AG04450 (cell line): ENCODE data around the gene HNRNPA1. TPM values are rescaled to one million over a fixed set of nuclear protein-coding genes. Genes with fewer than 3 reads are reported as not detected.
"Not testable (repeated sequence)": the region's sequence is repeated elsewhere in the genome, so short reads cannot be mapped to it uniquely, and the experiment has no call there.

ENCODE experiments used
- CTCF ChIA-PET: fragments of 300-600, 350-600 bp; formaldehyde crosslinking; extraction: SDS; loops from one replicate; lab custom pipeline; 2022; ENCODE audit warnings: antibody characterized with exemption, inconsistent platforms; lab: Charles Lee
- POLR2A ChIA-PET: fragments of 350-600 bp; formaldehyde crosslinking; extraction: SDS; loops from one replicate; lab custom pipeline; 2021; ENCODE audit warnings: antibody characterized with exemption, inconsistent platforms; lab: Yijun Ruan, JAX
- DNase-seq: peaks from one replicate; pipeline ENCODE4 v3.0.0-alpha.2; 2011; ENCODE audit warnings: low read depth, low spot score
- H3K27ac ChIP-seq: one replicate; pipeline ENCODE4 v1.5.1; 2012; ENCODE audit warnings: low read depth, low read length, control low read depth
- H3K27me3 ChIP-seq: one replicate; pipeline ENCODE4 v1.6.0; 2012; ENCODE audit warnings: low read length; ENCODE audit not compliant: control insufficient read depth, insufficient read depth
- H3K4me3 ChIP-seq: 2 replicates; pipeline ENCODE4 v1.5.1; 2011; ENCODE audit warnings: mild to moderate bottlenecking, low read depth, low read length, control low read depth
- H3K9me3 ChIP-seq: 2 replicates; pipeline ENCODE4 v1.5.1; 2012; ENCODE audit warnings: low read length; ENCODE audit not compliant: control insufficient read depth, insufficient read depth
- polyA plus RNA-seq: library from polyadenylated mRNA; depleted of rRNA; stranded (reverse); fragments of >200 nt; gene quantifications from 2 replicates; pipeline ENCODE4 v1.2.3, GENCODE V29; 2011
- TF ChIP-seq, protein P1 (sequence below): IDR thresholded peaks from 2 replicates; pipeline ENCODE4 v1.5.1; 2011; ENCODE audit warnings: low read depth, low read length, control low read depth, inconsistent platforms

Gene HNRNPA1
- polyA plus RNA-seq, 1 experiment, result 845 TPM

DNA sequence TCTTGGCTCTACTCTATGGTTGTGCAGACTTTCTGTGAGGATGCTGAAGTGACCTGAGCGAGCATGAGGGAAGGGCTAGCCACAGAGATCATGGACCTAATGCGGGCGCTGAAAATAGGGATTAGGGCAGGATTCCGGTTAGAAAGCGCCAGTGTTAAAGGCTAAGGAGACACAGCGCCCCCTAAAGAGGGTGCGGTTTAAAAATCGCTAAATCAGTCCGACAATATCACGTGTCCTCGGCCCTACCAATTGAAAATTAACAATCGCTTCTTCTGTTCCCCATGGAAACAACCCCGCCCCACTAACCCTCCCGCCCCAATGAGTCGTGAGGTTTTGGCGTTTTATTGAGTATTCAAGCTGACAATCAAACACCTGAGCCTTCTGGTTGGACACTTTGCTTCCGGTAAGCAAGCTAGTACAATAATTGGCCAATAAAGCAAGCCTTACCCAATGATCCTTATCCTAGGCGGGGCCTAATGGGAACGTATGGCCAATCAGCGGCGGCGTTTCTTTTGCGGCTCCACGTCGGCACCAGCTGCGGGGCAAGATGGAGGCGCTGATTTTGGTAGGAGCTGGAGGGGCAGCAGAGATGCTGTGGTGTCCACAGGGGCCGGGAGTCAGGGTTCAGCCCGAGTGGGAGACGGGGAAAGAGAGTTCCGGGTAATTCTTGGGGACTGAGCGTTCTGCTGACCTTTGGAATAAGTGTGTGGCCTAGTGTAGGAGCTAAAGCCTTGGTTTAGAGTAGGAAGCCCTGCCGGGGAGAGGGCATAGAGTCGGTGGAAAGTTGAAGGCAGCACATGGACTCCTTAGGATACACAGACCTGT lies 44.3 kb downstream of the HNRNPA1 start, which contains the start of gene COPZ1:
Gene COPZ1, plus strand, starts transcription at position 515 of the 825 bp plus-strand sequence. Its CDS starts 33 bp downstream, at position 548.
- POLR2A ChIA-PET, result interaction anchor here (0.6 to 1.3 kb wide), 10 partner anchors 10 to 103 kb away, joined by 3 to 17 read pairs (median 4); partner anchors contain the start of genes CBX5 and HNRNPA1
- CTCF ChIA-PET, result interaction anchor here (0.6 to 5.8 kb wide), 72 partner anchors 10 to 1787 kb away, joined by 3 to 122 read pairs (median 5); partner anchors contain the start of genes CBX5, HNRNPA1 and NFE2
- TF ChIP-seq, protein P1, sequence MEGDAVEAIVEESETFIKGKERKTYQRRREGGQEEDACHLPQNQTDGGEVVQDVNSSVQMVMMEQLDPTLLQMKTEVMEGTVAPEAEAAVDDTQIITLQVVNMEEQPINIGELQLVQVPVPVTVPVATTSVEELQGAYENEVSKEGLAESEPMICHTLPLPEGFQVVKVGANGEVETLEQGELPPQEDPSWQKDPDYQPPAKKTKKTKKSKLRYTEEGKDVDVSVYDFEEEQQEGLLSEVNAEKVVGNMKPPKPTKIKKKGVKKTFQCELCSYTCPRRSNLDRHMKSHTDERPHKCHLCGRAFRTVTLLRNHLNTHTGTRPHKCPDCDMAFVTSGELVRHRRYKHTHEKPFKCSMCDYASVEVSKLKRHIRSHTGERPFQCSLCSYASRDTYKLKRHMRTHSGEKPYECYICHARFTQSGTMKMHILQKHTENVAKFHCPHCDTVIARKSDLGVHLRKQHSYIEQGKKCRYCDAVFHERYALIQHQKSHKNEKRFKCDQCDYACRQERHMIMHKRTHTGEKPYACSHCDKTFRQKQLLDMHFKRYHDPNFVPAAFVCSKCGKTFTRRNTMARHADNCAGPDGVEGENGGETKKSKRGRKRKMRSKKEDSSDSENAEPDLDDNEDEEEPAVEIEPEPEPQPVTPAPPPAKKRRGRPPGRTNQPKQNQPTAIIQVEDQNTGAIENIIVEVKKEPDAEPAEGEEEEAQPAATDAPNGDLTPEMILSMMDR, result peak; percentile 83
- no peaks in the 10 kb centered on the region for H3K27me3 ChIP-seq
- no peaks in the 10 kb centered on the region; the same call in 1 of the 2 replicates for H3K9me3 ChIP-seq
- DNase-seq, result peak; percentile 99
- H3K27ac ChIP-seq, result peak within 1 kb of the TSS; percentile 88
- H3K4me3 ChIP-seq, result peak within 1 kb of the TSS; percentile 75

DNA sequence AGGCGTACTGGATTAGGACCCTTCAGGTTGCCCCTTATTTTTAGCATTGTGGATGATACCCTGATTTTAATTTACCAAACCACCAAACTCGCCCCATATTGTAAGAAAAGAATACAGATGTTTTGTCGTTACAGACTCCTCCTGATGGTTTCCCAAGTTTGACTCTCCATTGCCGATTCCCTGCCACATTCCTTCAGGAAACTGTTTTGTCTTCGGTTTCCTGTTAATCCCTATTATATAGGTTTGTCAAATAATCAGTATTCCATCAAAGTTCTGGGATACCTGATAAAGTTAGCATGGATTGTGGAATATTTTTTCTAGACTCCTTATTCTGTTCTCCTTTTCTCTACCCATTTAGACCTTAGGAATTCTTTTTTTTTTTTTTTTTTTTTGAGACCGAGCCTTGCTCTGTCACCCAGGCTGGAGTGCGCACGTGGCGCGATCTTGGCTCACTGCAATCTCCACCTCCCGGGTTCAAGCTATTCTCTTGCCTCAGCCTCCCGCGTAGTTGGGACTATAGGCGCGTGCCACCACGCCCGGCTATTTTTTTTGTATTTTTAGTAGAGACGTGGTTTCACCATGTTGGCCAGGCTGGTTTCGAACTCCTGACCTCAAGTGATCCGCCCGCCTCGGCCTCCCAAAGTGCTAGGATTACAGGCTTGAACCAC lies 45.0 kb downstream of the HNRNPA1 start:
- H3K27ac ChIP-seq, result peak overlapping the region; percentile 88
- H3K4me3 ChIP-seq, result peak overlapping the region; percentile 75
- POLR2A ChIA-PET, result interaction anchor here (0.6 to 1.3 kb wide), 10 partner anchors 9 to 66 kb away, joined by 3 to 17 read pairs (median 4); partner anchors contain the start of genes CBX5 and HNRNPA1
- DNase-seq, H3K9me3 ChIP-seq, H3K27me3 ChIP-seq: not testable (repeated sequence)
- CTCF ChIA-PET, result interaction anchor here (0.6 to 5.8 kb wide), 67 partner anchors 10 to 1786 kb away, joined by 3 to 122 read pairs (median 5); partner anchors contain the start of genes CBX5, HNRNPA1 and NFE2

DNA sequence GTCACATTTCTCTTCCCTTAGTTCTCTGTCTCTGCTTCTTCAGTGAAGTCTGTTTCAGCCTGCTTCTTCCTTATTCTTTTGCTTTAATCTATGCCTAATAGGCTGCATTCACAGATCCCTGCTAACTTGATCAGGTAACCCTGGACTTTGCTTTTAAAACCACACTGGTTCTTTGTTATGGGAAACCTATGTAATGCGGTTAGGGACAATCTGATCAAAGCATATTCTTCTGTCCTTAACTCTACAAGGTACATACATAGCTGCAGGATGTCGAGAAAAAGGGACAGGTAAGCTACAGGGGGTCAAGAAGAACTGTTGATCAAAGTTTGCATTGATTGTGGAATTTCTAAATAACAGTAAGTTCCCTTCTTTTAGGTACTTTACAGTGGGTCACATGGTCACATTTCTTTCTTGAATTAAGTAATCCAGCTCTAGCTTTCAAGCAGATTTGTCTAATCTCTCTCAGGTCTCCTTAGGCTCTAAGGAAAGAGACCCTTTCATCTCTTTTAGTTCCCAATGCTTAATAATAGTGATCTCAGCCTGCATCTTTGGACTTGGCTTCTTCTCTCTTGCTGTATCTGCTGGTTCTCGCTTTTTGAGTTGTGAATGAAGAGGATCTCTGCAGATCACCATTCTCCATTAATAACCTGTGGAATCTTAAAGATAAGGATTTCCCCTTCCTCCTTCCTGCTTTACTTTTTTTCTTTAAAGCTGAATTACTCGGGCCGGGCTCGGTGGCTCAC lies 48.2 kb downstream of the HNRNPA1 start:
- DNase-seq, result no peak
- Histone ChIP-seq H3K27ac (no peak overlapping the region), H3K27me3 (no peaks in the 10 kb centered on the region), H3K4me3 (no peak overlapping the region), H3K9me3 (no peaks in the 10 kb centered on the region; the same call in 1 of the 2 replicates)
- POLR2A ChIA-PET, result interaction anchor here (1.0 to 1.6 kb wide), 2 partner anchors 8 to 49 kb away, joined by 3 to 5 read pairs; partner anchors contain the start of genes CBX5 and HNRNPA1
- CTCF ChIA-PET, result interaction anchor here (0.7 to 1.4 kb wide), 3 partner anchors 40 to 77 kb away, joined by 3 to 6 read pairs (median 4); no protein-coding TSS in a partner anchor
- TF ChIP-seq, protein P1, result no peak

DNA sequence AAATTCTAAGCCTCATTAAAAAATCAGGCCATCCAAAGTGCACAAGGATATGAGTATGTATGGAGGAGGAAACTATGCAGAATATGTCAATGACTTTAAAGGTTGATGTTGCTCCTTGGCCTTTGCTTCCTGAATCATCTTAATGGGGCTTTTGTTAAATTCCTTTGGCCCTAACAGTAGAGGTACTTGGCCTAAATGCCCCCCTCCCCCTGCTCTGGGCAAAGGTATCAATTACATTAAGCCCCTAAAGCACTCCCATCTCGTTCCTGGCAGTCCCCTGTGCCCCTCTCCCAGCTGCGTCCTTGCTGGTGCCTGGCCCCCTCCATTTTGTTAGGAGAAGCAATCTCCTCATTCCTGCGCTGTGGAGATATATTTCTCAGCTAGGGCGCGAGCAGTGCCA lies 49.2 kb downstream of the HNRNPA1 start:
- POLR2A ChIA-PET, result no interaction called here
- TF ChIP-seq, protein P1, result no peak
- Histone ChIP-seq H3K4me3 (no peak overlapping the region), H3K27me3 (no peaks in the 10 kb centered on the region), H3K9me3 (no peaks in the 10 kb centered on the region), H3K27ac (no peak overlapping the region)
- DNase-seq, result no peak
- CTCF ChIA-PET, result interaction anchor here (1.3 to 1.4 kb wide), 2 partner anchors 39 to 78 kb away, joined by 3 to 4 read pairs; no protein-coding TSS in a partner anchor
